NCI-H510A (cell line): ENCODE data around the gene SH3GL2.

Source experiments
- DNase-seq: peaks from one replicate; lab custom pipeline; 2025; lab: John Stamatoyannopoulos, UW

Gene SH3GL2

DNA sequence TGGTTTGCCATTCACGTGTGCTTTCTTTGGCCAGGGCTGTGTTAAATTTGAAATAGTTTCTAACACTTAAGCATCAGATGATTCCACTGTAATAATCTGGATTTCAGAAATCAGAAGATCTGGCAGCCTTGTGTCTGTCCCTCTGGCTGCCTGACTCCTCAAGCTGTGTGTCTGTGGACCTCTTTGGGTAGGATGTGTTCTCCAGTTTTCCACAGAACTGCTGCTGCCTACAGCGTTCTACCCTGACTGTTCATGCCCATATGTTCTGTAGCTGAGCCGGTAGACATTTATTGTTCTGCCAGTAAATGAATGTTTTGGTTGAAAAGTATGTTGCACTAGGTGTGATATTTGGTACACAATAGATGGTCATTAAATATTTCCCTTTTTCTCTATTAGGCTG lies 81.3 kb downstream of the SH3GL2 start:
- no peak for DNase-seq

GRCh38 chr9:17665450-17665849 lies 86.6 kb downstream of the SH3GL2 start:
- no peak for DNase-seq

- DNase-seq = no peak
These were observed 90.3 kb downstream of the SH3GL2 start for GRCh38 chr9:17669206-17669605.

DNA sequence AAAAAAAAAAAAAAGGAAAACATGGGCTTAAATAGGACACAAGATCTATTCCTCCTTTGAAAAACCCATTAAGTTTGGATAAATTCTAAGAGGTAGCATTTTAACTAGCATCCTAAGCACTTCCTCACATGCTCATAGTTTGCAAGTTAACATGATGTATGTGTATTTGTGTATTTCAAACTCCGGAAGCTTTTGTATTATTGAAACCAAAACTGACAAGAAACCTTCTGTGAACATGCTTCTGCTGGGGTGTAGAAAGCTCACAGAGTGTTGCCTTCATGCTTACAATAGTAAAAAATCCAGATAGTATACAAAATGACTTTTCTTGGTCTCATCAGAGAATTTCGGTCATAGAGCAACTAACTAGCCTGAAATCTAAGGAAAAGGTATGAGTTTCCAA lies 103.8 kb downstream of the SH3GL2 start:
- DNase-seq = no peak

- no peak for DNase-seq
These were observed 110.0 kb downstream of the SH3GL2 start for GRCh38 chr9:17688834-17689233.

DNA sequence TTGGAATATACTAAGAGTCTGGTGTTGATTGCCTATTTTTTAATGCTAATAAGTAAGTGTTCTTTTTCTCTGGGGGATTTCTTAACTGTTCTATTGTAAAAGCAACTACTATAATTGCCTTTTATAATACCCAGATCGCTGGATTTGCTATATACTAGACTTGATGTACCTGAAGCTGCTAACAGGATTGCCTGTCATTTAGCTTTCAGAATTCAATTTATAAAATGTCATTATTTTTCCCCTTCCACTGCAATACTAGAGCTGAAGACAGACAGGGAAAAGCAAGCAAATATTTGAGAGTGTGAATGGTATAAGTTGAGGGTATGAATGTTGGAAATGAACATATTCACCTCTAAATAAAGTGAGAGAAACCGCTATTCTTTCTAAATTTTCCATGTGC lies 115.5 kb downstream of the SH3GL2 start:
- no peak for DNase-seq

DNA sequence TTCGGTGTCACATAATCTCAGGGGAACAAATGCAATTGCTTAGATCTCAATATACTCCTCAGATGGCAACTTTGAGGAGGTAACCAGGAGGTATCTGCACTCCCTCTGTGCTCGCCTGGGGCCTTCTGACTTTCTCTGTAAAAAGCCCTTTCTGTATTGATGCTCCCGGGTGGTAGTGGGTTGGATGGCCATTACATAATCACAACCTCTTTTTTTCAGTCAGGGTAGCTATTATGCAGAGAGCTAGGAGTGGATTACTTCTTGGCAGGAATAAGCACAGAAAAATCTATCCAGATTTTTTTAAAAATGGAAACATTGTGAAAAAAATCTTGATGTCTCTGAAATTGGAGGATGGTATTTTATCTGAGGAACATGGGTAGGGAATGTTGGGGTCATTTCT lies 116.6 kb downstream of the SH3GL2 start:
- no peak for DNase-seq

DNA sequence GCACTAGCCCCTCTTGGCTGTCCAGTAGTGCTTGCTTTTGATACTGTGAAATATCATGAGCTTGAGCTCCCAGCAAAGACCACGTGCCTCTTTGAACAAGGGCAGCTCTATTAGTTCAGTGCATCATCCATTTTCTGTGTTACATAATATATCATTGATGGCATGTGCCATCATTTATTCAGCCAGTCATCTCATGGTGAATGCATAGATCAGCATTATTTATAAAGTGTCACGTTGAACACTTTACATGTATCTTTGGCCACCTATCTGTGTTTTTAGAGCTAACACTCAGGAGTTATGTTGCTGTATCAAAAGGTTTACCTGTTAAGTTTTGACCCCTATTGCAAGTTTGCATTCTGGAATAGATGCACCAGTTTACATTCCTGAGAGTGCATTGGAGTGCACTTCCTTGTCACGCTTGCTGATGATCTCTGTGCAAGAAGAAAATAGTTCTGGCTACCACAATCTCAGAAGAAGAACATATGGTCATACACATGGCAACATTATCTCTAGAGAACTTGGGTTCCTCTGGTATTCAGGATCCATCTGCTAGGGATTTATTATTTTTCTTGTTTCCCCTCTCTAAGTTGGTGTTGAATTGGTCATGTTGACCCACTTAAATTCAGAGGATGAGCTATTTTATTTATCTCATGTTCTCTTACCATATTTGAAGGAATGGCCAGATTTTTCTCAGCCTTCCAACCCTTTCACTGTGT lies 120.9 kb downstream of the SH3GL2 start:
- no peak for DNase-seq

DNA sequence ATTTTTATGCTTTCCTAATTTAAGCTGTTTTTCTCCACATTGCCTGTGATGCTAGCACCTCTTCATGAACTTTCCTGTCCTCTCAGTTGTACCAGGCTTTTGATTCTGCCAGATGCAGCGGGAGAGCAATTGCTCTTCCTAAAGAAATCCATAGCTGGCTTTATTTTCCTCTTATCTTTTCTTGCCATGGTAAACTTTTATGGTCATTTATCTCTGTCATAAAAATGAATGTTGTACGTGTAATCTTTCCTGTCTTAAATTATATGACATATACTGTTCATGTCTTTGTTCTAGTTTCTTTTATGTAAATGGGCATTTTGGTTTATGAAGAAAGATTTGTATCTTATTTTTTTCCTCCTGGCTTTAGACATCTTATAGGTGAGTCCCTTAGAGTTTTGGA lies 127.5 kb downstream of the SH3GL2 start:
- DNase-seq = no peak

DNA sequence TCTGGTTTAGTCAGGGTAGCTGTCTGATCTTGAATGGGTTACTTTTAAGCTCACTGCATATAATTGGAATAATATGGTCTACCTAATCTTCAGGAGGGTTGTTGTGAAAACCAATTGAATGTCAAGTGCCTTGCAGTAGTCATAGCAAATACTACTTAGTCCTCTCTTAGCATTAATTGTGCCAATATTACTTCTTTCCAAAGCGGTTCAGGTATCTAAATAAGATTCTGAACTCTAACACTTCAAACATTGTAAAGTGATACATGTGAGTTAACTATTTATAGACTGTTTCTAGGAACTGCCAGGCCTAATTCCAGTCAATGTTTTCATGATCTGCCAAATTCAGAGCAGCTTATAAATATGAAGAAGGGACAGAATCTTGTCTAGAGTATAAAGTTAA lies 140.2 kb downstream of the SH3GL2 start:
- DNase-seq = no peak

- no peak for DNase-seq
These were observed 143.1 kb downstream of the SH3GL2 start for GRCh38 chr9:17721954-17722353.

DNA sequence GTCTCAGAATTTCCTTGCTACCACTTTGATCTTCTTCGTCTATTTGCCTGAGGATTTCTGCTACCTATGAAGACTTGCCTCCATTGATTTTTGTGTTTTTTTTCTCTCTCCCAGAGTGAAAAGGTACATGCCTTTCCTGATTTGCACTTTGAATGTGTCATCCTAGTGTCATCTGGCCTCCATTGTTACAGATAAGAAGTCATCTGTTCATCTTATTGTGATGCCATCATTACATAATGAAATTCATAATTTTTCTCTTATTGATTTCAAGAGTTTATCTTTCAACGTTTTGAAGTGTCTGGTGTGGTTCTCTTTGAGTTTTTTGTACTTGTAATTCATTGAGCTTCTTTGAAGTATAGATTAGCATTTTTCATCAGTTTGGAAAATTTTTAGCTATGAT lies 144.8 kb downstream of the SH3GL2 start:
- no peak for DNase-seq

DNA sequence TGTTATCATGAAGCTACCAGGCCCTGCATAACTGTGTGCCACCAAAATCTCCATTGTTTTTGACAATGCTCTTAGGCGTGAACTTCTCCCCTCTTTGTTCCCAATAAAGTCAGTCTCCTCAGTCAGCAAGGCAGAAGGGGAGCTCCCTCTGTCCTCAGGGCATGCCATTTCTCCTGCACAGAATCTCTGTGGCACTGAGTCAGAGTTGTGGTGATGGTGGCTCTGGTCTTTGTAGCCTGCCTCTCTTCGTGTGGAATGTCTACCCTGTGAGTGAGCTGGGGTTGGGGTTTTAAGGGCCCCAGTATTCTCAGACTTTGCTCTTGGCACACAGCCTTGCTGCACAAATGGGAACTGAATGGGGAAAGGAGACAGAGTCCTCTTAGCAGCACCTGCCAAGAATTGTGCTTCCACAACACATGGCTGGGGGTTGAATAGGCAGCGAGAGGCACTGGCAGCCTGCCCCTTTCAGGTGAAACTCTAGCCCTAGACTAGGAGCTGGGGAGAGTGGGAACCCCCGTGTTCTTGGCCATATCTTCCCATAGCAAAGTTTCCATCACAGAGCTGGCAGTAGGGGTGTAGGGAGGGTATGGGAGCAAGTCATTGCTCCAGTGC lies 146.6 kb downstream of the SH3GL2 start:
- no peak for DNase-seq

DNA sequence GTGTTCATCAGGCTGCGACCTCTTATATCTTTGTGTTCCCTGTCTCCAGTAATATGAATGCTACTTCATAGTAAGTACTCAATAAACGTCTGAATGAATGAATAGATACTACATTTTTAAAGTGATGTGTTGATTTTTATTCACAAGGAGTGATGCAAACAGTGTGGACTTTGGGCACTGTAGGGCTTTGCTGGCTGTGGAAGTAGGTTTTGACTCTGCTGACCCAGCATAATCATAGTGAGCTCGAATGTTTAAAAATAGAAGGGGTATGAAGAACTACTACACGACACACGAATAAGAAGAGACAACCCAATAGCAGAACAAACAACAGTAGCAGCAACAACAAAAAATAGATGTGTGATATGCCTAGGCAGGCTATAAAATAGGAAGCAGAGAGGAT lies 147.4 kb downstream of the SH3GL2 start:
- no peak for DNase-seq

- no peak for DNase-seq
These were observed 152.0 kb downstream of the SH3GL2 start for GRCh38 chr9:17730899-17731298.

- no peak for DNase-seq
These were observed 152.4 kb downstream of the SH3GL2 start for GRCh38 chr9:17731308-17731707.

DNA sequence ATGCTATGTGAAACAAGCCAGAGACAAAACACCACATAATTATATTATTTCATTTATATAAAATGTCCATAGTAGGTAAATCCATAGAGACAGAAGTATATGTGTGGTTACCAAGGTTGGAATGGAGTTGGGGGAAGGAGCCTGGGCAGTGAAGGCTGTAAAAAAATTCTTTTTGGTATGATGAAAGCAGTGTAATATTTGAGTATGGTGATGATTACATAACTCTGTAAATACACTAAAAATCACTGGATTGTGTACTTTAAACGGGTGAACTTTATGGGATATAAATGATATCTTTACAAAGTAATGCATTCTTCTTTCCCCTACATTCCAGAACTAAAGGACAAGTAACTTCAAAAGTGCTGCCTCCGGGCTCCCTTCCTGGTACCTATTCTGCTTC lies 155.8 kb downstream of the SH3GL2 start:
- no peak for DNase-seq

DNA sequence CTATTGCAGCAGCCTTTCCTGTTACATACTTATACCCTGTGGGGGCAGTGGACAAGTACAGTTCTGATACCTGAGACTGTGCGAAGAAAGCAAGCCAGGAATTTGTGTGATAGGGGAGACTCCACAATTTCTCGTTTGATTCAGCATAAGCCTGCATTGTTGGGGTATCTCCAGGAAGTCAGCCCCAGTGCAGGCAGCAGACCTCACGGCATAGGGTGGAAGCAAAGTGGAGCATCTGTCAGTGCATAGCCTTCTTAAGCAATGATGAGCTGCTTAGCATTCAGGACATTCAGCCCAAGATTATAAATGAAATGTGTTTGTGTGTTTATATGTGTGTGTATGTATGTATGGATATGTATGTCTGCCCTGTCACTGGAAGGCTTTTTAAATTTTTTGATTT lies 157.0 kb downstream of the SH3GL2 start:
- no peak for DNase-seq

DNA sequence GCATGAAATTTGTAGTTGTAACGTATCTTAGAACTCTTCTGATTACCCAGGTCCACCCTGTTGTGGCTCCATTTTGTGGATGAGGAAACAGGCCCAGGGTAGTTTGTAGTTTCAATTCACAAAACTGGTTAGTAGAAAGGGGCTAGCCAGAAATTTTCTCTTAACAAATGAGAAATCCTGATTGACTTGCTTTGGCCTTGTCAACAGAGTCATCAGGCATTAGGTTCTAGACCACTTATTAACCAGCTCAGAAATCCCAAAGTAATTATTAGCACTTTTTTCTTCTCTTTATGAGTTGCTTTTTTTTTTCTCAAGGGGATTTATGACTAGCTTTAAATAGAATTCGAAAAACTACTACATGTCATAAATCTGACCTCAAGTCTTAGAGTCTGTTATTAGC lies 160.2 kb downstream of the SH3GL2 start:
- no peak for DNase-seq

DNA sequence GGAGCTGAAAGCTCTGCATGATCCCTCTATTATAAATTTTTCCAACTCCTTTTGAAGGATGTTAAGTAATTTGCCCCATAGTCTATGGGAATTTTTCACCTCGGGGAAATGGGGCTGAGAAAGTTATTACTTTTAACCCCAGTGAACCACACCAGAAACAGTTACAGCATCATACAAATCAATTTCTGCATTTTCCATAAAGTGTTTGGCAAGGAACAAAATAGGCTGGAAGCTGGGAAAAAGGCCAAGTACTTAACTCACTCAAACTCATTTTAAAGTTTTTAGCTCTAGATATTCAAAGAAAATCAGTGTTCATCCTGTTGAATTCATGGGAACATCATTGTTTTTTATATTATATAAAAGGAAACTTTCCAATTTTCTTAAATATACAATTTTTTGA lies 160.9 kb downstream of the SH3GL2 start:
- DNase-seq = no peak

DNA sequence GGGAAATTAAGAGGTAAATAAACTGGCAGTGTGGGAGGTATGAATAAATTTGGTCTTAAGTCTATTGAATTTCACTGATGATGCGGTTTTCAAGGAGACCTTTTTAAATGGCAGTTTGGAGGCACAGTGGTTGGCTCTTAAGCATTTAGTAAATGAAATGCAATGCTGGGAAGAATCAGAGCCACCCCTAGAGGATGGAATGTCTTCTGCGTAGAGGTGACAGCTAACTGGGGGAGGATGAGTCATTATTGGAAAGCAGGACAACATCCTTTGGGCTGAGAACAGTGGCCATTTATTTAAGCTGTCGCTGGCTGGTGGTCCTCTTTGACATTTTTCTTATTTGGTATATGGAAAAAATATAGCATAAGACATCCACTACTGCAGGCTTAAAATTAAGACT lies 163.2 kb downstream of the SH3GL2 start:
- no peak for DNase-seq

DNA sequence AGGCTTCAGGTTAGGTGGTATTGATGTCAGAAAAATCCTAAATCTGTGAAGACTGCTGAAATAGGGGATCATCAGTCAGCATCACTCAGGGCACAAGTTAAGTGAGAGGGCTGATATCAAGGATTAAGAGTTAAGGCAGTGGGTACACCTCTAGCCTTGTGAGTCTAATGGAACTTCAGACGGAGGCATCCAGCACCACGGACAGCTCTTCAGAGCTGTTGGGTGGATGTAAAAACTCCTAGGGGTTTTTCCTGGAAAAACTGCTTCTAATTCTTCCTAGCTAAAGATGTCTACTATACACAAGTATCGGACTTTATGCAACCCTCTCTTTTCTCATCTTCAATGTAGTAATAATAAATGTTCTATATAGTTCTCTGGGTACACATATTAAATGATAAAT lies 165.9 kb downstream of the SH3GL2 start:
- no peak for DNase-seq

- DNase-seq = no peak
These were observed 171.4 kb downstream of the SH3GL2 start for GRCh38 chr9:17750269-17750668.

GRCh38 chr9:17751486-17751885 lies 172.6 kb downstream of the SH3GL2 start:
- DNase-seq = no peak
